HCT116 (cell line): ENCODE data around the gene ITGA1. TPM values are rescaled to one million over a fixed set of nuclear protein-coding genes. Genes with fewer than 3 reads are reported as not detected.

ENCODE experiments used
- ATAC-seq: fragments of 200-7000 bp; cut with Tn5 transposase; 2 replicates; pipeline ENCODE4 v1.9.1; 2020; ENCODE audit warnings: mild to moderate bottlenecking, moderate library complexity
- BruUV-seq: library from RNA; stranded (reverse); fragments of 400-500 nt; replicated peaks from 2 replicates; lab custom pipeline; 2021; lab: Mats Ljungman, UMichigan
- CTCF ChIA-PET: fragments of 300-600 bp; sonication (Branson Sonifier 250); formaldehyde crosslinking; loops from one replicate; lab custom pipeline; 2021; ENCODE audit warnings: antibody characterized with exemption; lab: Charles Lee
- POLR2A ChIA-PET: fragments of 300-600, 350-600 bp; sonication (Branson Sonifier 250); formaldehyde crosslinking; loops from one replicate; lab custom pipeline; 2021; ENCODE audit warnings: antibody characterized with exemption; lab: Charles Lee
- RAD21 ChIA-PET, 2 experiments: fragments of 300-600 bp; sonication (Branson Sonifier 250); formaldehyde crosslinking; loops; one replicate each; lab custom pipeline; 2023; ENCODE audit warnings: low total read pairs in 2 of 2; ENCODE audit not compliant: uncharacterized antibody in 2 of 2, unreplicated experiment in 2 of 2, low non-redundant PET in 1 of 2; lab: Charles Lee
- DNase-seq: peaks from one replicate; pipeline ENCODE4 v3.0.0-alpha.2; 2010; ENCODE audit warnings: low read depth, low spot score
- H2AFZ ChIP-seq: fragments of 200-600 bp; shearing (Covaris generic), sonication (generic); 2 replicates; pipeline ENCODE4 v1.6.1; 2017; ENCODE audit warnings: low read depth, mixed run types, mixed read lengths, antibody characterized with exemption, low read length; ENCODE audit not compliant: poor library complexity, severe bottlenecking
- H3K27ac ChIP-seq: 2 replicates; pipeline ENCODE4 v1.5.1; 2012; ENCODE audit warnings: low read depth, low read length
- H3K27me3 ChIP-seq: fragments of 200-600 bp; sonication (generic); 2 replicates; pipeline ENCODE4 v1.6.1; 2016; ENCODE audit warnings: mixed run types, low read length, mixed read lengths; ENCODE audit not compliant: insufficient read depth
- H3K36me3 ChIP-seq, 2 experiments: fragments of 200-500 bp in 1 of 2; fragments of 200-600 bp in 1 of 2; sonication (Bioruptor generic) in 1 of 2; sonication (generic) in 1 of 2; 2 replicates each; pipeline versions ENCODE4 v1.5.1 to v1.6.1; 2014 to 2016; ENCODE audit warnings: low read length in 2 of 2, inconsistent platforms in 1 of 2, mixed read lengths in 1 of 2, mixed run types in 1 of 2; ENCODE audit not compliant: insufficient read depth in 2 of 2, control insufficient read depth in 1 of 2
- H3K4me1 ChIP-seq, 2 experiments: fragments of 200-600 bp in 1 of 2; sonication (generic) in 1 of 2; 2 replicates each; pipeline versions ENCODE4 v1.5.1 to v1.6.1; 2012 to 2017; ENCODE audit warnings: low read length in 2 of 2, inconsistent platforms in 1 of 2, mild to moderate bottlenecking in 1 of 2, mixed read lengths in 1 of 2, mixed run types in 1 of 2, moderate library complexity in 1 of 2; ENCODE audit not compliant: insufficient read depth in 2 of 2, control insufficient read depth in 1 of 2
- H3K4me2 ChIP-seq: fragments of 200-600 bp; sonication (generic); 2 replicates; pipeline ENCODE4 v1.6.1; 2017; ENCODE audit warnings: mixed run types, low read length, mixed read lengths
- H3K4me3 ChIP-seq, 2 experiments: fragments of 200-600 bp in 1 of 2; sonication (generic) in 1 of 2; replicated peaks in 1 of 2; 2 replicates each; pipeline ENCODE4 v1.5.1; 2011 to 2016; ENCODE audit warnings: low read length in 2 of 2, control low read depth in 1 of 2, low read depth in 1 of 2, mild to moderate bottlenecking in 1 of 2, mixed read lengths in 1 of 2, mixed run types in 1 of 2
- H3K79me2 ChIP-seq: fragments of 200-600 bp; sonication (generic); 2 replicates; pipeline ENCODE4 v1.6.1; 2017; ENCODE audit warnings: mild to moderate bottlenecking, mixed run types, low read length, moderate library complexity, mixed read lengths; ENCODE audit not compliant: insufficient read depth
- H3K9ac ChIP-seq: fragments of 200-600 bp; sonication (generic); 2 replicates; pipeline ENCODE4 v1.6.1; 2016; ENCODE audit warnings: low read length, mixed read lengths
- H3K9me2 ChIP-seq: fragments of 200-600 bp; sonication (generic), shearing (Covaris generic); 2 replicates; pipeline ENCODE4 v1.6.1; 2017; ENCODE audit warnings: mixed run types, mild to moderate bottlenecking, moderate library complexity; ENCODE audit not compliant: insufficient read depth
- H3K9me3 ChIP-seq, 2 experiments: fragments of 200-500 bp in 1 of 2; fragments of 200-600 bp in 1 of 2; sonication (Bioruptor generic) in 1 of 2; sonication (generic) in 1 of 2; 2 replicates each; pipeline ENCODE4 v1.6.1; 2014 to 2017; ENCODE audit warnings: low read length in 2 of 2, mixed read lengths in 2 of 2, inconsistent platforms in 1 of 2, low read depth in 1 of 2, mild to moderate bottlenecking in 1 of 2, mixed run types in 1 of 2, moderate library complexity in 1 of 2; ENCODE audit not compliant: control insufficient read depth in 1 of 2, insufficient read depth in 1 of 2
- H4K20me1 ChIP-seq: fragments of 200-600 bp; sonication (generic), shearing (Covaris generic); 2 replicates; pipeline ENCODE4 v1.6.1; 2017; ENCODE audit warnings: mixed run types, mild to moderate bottlenecking, moderate library complexity; ENCODE audit not compliant: insufficient read depth
- ATF3 ChIP-seq: IDR thresholded peaks from 2 replicates; pipeline ENCODE4 v1.6.1; 2012
- EGR1 ChIP-seq: IDR thresholded peaks from 2 replicates; pipeline ENCODE4 v1.6.1; 2012; ENCODE audit warnings: low read depth
- EZH2 ChIP-seq: fragments of 200-600 bp; sonication (generic); IDR thresholded peaks from 2 replicates; pipeline ENCODE4 v1.6.1; 2017; ENCODE audit warnings: antibody characterized with exemption, mixed run types
- POLR2A ChIP-seq: IDR thresholded peaks from 2 replicates; pipeline ENCODE4 v1.7.0; 2011; ENCODE audit warnings: borderline replicate concordance; ENCODE audit not compliant: insufficient read depth, insufficient read length; ENCODE audit errors: extremely low read depth
- ZBTB33 ChIP-seq: IDR thresholded peaks from 2 replicates; pipeline ENCODE4 v1.6.1; 2011; ENCODE audit warnings: mild to moderate bottlenecking, low read length, moderate library complexity; ENCODE audit not compliant: insufficient replicate concordance; ENCODE audit errors: extremely low read depth
- intact Hi-C: fragments of 100-400 bp; cut with micrococcal nuclease; formaldehyde crosslinking; loops from 2 replicates; pipeline ENCODE4 v1.10.0; 2022
- total RNA-seq: library from RNA; stranded (reverse); gene quantifications from one replicate; pipeline ENCODE4 v1.2.1, GENCODE V29; 2021; ENCODE audit not compliant: unreplicated experiment
- TF ChIP-seq, protein P1 (sequence below): IDR thresholded peaks from 2 replicates; pipeline ENCODE4 v1.6.1; 2012; ENCODE audit warnings: low read depth

Gene ITGA1
- total RNA-seq, 1 experiment from 2014 or later = 1.8 TPM

GRCh38 chr5:52903142-52903541 lies 115.4 kb downstream of the ITGA1 start:
- no peaks in the 10 kb centered on the region for H3K9me3 ChIP-seq
- H3K9me2 ChIP-seq = no peaks in the 10 kb centered on the region
- H3K27me3 ChIP-seq = no peaks in the 10 kb centered on the region
- H3K4me3 ChIP-seq = no peak overlapping the region
- H2AFZ ChIP-seq = no peak overlapping the region
- ChIA-PET RAD21 (no interaction called here), CTCF (interaction anchor here (1.3 kb wide), 1 partner anchor 12 kb away, joined by 4 read pairs; no protein-coding TSS in a partner anchor), POLR2A (no interaction called here)
- no peak overlapping the region for H3K9ac ChIP-seq
- ATAC-seq (no peak), DNase-seq (no peak)
- no peaks in the 10 kb centered on the region for H4K20me1 ChIP-seq
- intact Hi-C loops = no loop called here
- H3K27ac ChIP-seq = no peak overlapping the region
- H3K4me1 ChIP-seq = no peaks in the 10 kb centered on the region
- BruUV-seq = no TSS peak
- H3K79me2 ChIP-seq = no peaks in the 10 kb centered on the region
- H3K4me2 ChIP-seq = no peak overlapping the region
- no peaks in the 10 kb centered on the region for H3K36me3 ChIP-seq
- TF ChIP-seq POLR2A = no peak
- no peak for TF ChIP-seq ZBTB33

DNA sequence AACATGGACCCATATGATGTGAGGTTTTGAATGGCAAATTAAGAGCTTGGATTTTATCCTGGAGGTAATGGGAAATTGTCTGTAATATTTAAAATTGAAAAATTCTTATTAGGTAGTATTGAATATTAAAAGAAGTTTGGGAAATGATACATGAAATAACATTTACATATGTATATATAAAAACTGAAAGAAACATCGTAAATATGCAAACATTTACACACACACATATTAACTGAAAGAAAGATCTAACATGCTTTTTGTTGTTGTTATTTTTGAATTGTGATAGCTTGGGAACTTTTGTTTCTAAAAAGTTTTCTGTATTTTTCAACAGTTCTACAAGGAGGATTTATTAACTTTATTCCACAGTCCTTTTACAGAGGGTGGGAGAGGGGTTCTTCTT lies 118.6 kb downstream of the ITGA1 start:
- ATAC-seq (no peak), DNase-seq (no peak)
- no peak overlapping the region for H2AFZ ChIP-seq
- no peaks in the 10 kb centered on the region for H4K20me1 ChIP-seq
- POLR2A ChIA-PET = no interaction called here
- no peaks in the 10 kb centered on the region for H3K9me2 ChIP-seq
- BruUV-seq = no TSS peak
- no peak overlapping the region for H3K4me2 ChIP-seq
- TF ChIP-seq ZBTB33 (no peak), ATF3 (no peak), EZH2 (no peak), EGR1 (no peak)
- TF ChIP-seq, protein P1, sequence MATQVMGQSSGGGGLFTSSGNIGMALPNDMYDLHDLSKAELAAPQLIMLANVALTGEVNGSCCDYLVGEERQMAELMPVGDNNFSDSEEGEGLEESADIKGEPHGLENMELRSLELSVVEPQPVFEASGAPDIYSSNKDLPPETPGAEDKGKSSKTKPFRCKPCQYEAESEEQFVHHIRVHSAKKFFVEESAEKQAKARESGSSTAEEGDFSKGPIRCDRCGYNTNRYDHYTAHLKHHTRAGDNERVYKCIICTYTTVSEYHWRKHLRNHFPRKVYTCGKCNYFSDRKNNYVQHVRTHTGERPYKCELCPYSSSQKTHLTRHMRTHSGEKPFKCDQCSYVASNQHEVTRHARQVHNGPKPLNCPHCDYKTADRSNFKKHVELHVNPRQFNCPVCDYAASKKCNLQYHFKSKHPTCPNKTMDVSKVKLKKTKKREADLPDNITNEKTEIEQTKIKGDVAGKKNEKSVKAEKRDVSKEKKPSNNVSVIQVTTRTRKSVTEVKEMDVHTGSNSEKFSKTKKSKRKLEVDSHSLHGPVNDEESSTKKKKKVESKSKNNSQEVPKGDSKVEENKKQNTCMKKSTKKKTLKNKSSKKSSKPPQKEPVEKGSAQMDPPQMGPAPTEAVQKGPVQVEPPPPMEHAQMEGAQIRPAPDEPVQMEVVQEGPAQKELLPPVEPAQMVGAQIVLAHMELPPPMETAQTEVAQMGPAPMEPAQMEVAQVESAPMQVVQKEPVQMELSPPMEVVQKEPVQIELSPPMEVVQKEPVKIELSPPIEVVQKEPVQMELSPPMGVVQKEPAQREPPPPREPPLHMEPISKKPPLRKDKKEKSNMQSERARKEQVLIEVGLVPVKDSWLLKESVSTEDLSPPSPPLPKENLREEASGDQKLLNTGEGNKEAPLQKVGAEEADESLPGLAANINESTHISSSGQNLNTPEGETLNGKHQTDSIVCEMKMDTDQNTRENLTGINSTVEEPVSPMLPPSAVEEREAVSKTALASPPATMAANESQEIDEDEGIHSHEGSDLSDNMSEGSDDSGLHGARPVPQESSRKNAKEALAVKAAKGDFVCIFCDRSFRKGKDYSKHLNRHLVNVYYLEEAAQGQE = no peak
- H3K27ac ChIP-seq = no peak overlapping the region
- H3K27me3 ChIP-seq = no peaks in the 10 kb centered on the region
- H3K9ac ChIP-seq = no peak overlapping the region
- no peaks in the 10 kb centered on the region for H3K36me3 ChIP-seq
- no peaks in the 10 kb centered on the region for H3K4me1 ChIP-seq
- H3K79me2 ChIP-seq = no peaks in the 10 kb centered on the region
- no peaks in the 10 kb centered on the region for H3K9me3 ChIP-seq
- intact Hi-C loops = no loop called here
- CTCF ChIA-PET = interaction anchor here (1.9 kb wide), 1 partner anchor 9 kb away, joined by 18 read pairs; no protein-coding TSS in a partner anchor
- RAD21 ChIA-PET = no interaction called here
- H3K4me3 ChIP-seq = no peak overlapping the region
